Measurements from ENCODE around the gene HAO2.
"Not testable (repeated sequence)": the region's sequence is repeated elsewhere in the genome, so short reads cannot be mapped to it uniquely, and the experiment has no call there.

HAO2 gene

DNA sequence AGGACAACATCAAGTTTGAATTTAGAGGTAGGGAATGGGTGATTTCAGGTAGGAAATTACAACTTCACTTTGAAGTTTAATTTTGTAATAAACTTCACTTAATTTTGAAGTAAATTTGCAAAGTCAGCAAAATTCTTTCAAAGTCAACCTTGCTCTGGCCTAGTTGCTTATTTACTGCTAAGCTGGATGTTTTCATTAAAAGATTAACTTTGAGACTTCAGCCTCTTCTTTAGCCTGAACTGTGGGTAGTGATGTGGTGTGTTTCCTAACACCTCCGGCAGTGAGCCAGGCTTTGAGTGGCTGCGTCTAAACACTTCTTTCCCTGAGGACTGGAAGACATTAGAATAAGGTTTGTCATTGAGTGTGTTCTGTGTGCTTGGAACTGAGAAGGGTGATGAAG, at the start of gene HAO2:
Gene HAO2, plus strand, starts transcription at position 232 of the 400 bp plus-strand sequence. CDS start 12,301 bp downstream, outside the sequence.
- no peak for DNase-seq

DNA sequence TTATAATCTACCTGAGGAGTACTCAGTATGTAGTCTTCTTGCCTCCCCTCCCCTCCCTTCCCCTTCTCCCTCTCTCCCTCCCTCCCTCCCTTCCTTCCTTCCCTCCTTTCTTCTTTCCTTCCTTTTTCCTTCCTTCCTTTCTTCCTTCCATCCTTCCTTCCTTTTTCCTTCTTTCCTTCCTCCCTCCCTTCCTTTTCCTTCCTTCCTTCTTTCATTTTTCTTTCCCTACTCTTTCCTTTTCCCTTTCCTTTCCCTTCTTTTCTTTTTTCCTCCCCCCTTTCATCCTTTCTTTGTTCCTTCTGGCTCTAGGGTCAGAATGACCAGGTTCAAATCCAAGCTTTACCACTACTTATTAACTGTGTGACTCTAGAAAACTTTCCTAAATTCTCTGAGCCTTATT, 48.5 kb upstream of the HAO2 start:
- no peak for DNase-seq

- DNase-seq = no peak
Observed at GRCh38 chr1:119321666-119322419, 46.7 kb upstream of the HAO2 start.

DNA sequence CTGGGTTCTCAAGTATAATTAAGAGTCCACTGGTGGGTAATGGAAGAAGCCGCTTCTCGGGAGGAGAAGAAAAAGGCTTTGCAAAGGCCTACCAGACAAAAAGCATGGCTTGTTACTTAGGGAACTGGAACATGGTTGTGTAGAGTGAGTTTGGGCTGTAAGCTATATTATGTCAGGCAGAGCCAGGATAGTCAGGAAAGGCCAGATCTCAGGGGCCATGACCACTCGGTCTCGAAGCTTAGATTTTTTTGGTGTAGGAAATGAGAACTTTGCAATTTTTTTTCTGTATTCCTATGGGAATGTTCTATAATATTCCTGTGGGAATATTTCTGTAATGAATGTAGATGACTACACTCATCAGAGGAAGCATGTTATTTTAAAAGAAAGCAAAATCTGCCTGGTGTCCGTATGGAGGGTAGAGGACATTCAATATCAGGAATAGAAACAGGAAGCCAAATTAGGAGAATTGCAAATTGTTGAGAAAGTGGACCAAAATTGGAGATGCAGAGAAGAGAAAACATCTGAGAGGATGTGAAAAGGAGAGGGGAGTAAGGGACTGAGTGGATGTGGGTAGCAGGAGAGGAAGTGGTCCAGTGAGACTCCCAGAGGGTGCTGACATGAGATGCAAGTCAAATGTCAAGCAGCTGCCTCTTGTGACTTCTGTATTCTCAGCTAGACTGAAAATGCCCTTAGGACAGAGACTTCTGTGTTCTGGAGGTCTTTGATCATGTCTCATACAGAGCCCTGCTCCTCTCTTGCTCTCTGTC, 45.2 kb upstream of the HAO2 start:
- DNase-seq = no peak

- DNase-seq = no peak
Observed at GRCh38 chr1:119324198-119324597, 44.4 kb upstream of the HAO2 start.

DNA sequence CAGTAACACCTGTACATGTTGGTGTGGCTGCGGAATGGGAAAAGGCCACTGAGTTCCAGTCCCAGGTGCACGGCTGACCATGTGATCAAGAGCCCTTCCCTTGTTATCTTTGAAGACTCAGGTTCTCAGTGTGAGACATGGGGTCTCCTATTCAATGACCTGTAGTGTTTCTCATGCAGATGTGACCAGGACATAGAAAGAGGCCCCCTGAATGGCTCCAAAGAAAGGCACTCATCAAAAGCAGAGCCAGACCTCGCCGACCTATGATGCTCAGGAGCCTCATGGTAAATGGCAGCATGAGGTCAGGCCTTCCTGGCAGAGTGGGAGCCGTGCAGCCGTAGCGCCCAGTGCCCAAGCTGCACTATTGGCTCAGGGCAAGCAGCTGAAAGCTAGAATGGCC, 42.3 kb upstream of the HAO2 start:
- no peak for DNase-seq

GRCh38 chr1:119327094-119327449, 41.5 kb upstream of the HAO2 start:
- no peak for DNase-seq

DNA sequence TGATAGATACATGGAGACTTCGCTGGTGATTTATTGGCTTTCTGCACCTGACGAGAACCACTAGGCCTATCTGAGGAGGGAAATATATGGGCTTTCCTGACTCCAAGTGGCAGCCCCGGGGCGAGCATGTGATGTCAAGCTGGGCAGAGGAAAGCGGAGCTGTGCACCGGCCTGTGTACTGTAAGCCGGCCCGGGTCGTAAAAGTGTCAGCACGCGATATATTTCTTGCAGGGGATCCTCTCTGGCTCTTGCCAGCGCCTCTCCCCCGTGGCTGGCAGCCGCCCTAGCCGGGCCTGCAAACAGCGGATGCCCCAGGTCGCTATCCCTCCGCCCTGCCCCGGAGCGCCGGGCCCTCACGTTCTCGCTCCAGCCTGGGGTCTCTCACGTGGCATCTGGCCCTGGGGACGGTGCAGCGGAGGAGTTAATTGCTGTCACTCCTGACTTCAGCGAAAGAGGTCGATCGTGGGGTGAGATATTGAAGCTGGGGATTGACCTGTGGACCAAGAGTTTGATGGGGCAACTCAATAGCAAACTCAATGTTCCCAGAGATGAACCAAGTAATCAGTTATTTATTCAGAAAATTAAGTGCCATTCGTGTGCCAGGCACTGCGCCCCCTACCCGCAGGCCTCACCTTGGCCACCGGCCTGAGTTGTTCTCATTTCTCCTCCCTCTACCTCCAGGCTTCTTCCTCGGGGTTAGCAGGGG, 41.0 kb upstream of the HAO2 start:
- DNase-seq = no peak

GRCh38 chr1:119329541-119330461, 38.8 kb upstream of the HAO2 start:
- DNase-seq = no peak

DNA sequence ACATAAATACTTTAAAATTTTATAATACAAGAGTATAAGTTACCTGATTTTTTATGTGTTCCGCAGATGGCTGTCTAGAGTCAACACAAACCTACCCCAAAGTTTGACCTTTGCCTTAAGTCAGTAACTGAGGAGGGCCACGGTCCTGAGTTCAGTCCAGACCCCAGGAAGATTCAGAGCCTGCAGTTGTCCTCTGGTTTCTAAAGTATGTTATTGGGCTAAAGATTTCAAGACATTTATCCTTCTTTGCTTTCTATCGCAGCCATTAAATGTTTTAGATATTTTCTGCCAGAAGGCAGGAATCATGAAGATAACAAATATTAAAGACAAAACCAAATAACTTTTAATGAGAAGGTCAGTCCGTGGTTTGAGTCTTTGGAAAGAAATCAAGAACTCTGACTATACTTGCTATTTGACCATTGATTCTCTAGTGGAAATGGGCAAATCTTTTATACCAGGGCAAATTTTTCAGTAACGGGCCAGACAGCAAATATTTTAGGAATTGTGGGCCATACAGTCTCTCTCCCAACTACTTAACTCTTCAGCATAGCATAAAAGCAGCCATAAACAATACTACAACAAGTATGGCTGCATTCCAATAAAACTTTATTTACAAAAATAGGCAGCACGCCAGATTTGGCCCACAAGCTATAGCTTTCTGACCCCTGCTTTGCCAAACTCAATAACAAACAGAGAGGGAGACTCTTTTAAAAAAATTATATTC, 38.0 kb upstream of the HAO2 start:
- DNase-seq = no peak

- no peak for DNase-seq
Observed at GRCh38 chr1:119331190-119331515, 37.4 kb upstream of the HAO2 start.

- no peak for DNase-seq
Observed at GRCh38 chr1:119331915-119332314, 36.7 kb upstream of the HAO2 start.

DNA sequence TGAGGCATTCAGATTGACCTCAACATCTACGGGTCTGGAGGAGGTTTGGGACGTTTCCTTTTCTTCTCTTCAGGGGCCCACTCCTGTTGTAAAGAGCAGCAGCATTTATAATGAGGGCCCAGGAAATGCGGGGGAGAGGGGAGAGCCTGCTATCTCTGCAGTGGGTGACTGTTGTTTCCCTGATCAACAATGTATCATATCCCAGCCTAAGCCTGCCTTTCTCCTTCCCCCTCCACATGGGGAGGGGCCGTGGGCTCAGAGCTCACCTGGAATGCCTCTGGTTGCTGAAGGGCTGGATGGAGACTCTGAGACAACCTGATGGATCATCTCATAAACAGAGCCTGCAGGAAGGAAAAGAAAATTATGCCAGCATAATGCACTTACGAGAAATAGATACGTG, 36.0 kb upstream of the HAO2 start:
- no peak for DNase-seq

DNA sequence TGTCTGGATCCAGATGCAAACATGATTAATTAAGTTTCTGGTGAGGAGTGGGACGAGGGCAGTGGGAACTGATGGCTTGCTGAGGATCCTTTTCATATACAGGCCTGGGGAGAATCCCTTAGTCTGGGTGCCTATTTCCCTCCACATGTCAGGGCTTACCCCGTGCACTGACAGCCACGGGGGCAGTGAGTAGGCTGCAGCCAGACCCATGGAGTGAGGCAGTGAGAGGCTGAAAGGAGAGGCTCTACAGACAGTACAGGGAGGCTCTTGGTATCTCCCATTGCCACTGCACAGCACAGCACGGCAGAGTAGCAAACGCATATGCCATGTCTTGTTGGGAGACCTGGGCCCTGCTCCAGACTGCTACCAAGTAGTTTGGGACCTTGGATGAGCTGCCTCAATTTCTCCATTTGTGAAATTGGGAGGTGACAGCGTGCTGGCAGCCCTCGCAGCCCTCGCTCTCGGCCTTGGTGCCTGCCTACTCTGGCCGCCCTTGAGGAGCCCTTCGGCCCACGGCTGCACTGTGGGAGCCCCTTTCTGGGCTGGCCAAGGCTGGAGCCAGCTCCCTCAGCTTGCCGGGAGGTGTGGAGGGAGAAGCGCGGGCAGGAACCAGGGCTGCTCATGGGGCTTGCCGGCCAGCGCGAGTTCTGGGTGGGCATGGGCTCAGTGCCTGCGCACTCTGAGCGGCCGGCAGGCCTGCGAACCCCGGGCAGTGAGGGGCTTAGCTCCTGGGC, 35.3 kb upstream of the HAO2 start:
- DNase-seq = no peak

DNA sequence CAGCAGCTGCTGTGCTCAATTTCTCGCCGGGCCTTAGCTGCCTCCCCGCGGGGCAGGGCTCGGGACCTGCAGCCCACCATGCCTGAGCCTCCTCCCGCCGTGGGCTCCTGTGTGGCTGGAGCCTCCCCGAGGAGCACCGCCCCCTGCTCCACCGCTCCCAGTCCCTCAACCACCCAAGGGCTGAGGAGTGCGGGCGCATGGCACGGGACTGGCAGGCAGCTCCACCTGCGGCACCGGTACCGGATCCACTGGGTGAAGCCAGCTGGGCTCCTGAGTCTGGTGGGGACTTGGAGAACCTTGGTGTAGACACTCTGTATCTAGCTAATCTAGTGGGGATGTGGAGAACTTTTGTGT, 34.7 kb upstream of the HAO2 start:
- not testable (repeated sequence) for DNase-seq

DNA sequence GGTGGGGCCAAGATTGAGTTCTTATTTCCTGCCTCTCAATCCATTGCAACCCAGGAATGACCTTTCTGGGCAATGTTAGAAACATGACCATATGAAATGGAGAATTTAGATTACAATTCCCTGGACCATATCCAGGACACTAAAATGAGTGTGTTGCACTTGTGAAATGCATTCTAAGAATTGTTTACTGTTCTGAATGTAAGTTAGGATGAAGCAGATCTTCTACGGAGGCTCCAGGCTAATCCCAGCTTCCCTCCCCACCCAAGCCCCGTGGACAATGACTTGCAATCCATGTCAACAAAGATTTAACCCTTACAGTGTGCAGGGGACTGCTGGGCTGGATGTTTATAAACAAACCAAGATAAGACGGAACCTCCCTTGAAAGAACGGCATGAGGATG, 31.7 kb upstream of the HAO2 start:
- no peak for DNase-seq

DNA sequence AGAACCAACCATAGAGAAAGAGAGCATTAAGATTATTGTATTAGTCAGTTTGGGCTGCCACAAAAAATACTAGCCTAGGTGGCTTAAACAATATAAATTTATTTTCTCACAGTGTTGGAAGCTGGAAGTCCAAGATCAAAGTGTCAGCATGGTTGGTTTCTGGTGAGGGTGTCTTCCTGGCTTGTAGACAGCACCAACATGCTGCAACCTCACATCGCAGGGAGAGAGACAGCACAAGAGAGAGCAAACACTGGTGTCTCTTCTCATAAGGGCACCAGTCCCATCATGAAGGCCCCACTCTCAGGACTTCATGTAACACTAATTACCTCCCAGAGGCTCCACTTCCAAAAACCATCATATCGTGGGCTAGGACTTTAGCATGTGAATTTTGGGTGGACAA, 30.6 kb upstream of the HAO2 start:
- DNase-seq = no peak

GRCh38 chr1:119338757-119339156, 29.8 kb upstream of the HAO2 start:
- DNase-seq = no peak

GRCh38 chr1:119340861-119341261, 27.7 kb upstream of the HAO2 start:
- DNase-seq = no peak

DNA sequence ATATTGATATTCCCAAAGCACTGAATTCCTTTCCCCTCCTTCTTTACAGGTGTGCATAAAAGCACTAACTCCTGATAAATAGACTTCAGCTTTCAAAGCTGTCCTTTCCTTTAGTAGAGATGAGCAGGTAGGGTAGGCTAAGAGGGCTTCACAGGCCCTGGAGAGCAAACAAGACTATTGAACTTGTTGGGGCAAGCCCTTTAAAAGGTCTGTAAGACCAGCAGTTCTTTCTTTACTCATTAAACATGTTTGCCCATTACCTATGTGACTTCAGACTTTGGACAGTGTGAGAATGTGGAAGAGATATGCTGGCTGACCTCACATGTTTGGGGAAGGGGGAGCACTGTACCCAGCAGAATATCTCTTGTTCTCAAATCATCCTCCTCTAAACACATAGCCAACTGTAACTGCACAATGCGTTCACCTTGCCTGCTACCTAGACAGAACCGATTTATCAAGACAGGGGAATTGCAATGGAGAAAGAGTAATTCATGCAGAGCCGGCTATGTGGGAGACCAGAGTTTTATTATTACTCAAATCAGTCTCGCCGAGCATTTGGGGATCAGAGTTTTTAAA, 27.1 kb upstream of the HAO2 start:
- DNase-seq = no peak

- DNase-seq = no peak
Observed at GRCh38 chr1:119345398-119345797, 23.2 kb upstream of the HAO2 start.
